ENCODE data around the gene BOD1L1. TPM values are rescaled to one million over a fixed set of nuclear protein-coding genes. Genes with fewer than 3 reads are reported as not detected.

BOD1L1 gene
- total RNA-seq, 1 donor = 27.5 TPM

DNA sequence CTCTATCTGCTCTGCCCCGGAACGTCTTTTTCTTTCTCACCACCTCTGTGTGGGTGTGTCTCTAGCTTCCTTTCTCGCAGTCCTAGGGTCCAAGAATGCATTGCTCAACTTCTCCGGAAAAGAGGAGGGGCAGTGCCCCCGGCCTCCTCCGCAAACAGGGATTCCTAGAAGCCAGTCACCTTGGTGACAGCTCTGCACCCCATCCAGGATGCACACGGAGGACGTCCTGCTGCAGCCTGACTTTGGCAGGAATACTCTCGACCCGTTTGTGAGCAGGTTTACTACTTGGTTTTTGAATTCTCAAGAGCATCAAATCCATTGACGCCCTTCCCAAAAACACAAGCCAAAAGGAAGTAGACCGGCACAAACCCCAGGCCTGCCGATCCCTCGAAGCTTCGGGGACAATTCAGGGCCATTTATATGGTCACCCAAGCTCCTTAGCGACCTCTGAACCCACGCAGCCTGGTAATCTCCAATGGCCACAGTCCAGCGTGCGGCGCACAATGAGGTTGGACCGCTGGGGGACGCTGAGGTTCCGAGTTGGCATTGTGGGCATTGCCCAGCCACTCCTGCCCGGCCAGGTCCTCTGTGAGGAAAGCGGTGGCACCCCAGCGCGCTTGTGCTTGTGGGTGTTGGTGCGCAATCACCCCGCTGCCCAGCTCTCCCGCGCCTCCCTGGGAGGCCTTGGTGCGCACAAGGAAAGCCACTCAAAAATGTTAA lies 93.0 kb downstream of the BOD1L1 start:
- H3K36me3 ChIP-seq (ENCODE audit: insufficient read depth, low read length) = no peaks in the 10 kb centered on the region
- H3K4me1 ChIP-seq (ENCODE audit: insufficient read depth, low read length) = no peaks in the 10 kb centered on the region
- H3K4me3 ChIP-seq (ENCODE audit: insufficient read depth, low read length) = no peak overlapping the region
- no peaks in the 10 kb centered on the region for H4K20me1 ChIP-seq (ENCODE audit: insufficient read depth, low read length)
- no peak overlapping the region for H3K27ac ChIP-seq (ENCODE audit: low read depth, low read length)
- H2AFZ ChIP-seq (ENCODE audit: low read length) = no peak overlapping the region
- DNase-seq (ENCODE audit: insufficient read length, low spot score, missing footprints) = peak; percentile 42
- H3K9me3 ChIP-seq (ENCODE audit: low read depth, low read length) = no peaks in the 10 kb centered on the region
- TF ChIP-seq, protein P1, sequence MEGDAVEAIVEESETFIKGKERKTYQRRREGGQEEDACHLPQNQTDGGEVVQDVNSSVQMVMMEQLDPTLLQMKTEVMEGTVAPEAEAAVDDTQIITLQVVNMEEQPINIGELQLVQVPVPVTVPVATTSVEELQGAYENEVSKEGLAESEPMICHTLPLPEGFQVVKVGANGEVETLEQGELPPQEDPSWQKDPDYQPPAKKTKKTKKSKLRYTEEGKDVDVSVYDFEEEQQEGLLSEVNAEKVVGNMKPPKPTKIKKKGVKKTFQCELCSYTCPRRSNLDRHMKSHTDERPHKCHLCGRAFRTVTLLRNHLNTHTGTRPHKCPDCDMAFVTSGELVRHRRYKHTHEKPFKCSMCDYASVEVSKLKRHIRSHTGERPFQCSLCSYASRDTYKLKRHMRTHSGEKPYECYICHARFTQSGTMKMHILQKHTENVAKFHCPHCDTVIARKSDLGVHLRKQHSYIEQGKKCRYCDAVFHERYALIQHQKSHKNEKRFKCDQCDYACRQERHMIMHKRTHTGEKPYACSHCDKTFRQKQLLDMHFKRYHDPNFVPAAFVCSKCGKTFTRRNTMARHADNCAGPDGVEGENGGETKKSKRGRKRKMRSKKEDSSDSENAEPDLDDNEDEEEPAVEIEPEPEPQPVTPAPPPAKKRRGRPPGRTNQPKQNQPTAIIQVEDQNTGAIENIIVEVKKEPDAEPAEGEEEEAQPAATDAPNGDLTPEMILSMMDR (IDR thresholded peaks at IDR 0.05; ENCODE audit: extremely low read depth, low read depth, low read length) = no peak
- no peak overlapping the region for H3K4me2 ChIP-seq (ENCODE audit: insufficient read depth, low read length)
- H3K27me3 ChIP-seq (ENCODE audit: insufficient read depth, low read length) = peaks cover 39% of the 10 kb centered on the region
- no peaks in the 10 kb centered on the region for H3K79me2 ChIP-seq (ENCODE audit: insufficient read depth, low read length)

DNA sequence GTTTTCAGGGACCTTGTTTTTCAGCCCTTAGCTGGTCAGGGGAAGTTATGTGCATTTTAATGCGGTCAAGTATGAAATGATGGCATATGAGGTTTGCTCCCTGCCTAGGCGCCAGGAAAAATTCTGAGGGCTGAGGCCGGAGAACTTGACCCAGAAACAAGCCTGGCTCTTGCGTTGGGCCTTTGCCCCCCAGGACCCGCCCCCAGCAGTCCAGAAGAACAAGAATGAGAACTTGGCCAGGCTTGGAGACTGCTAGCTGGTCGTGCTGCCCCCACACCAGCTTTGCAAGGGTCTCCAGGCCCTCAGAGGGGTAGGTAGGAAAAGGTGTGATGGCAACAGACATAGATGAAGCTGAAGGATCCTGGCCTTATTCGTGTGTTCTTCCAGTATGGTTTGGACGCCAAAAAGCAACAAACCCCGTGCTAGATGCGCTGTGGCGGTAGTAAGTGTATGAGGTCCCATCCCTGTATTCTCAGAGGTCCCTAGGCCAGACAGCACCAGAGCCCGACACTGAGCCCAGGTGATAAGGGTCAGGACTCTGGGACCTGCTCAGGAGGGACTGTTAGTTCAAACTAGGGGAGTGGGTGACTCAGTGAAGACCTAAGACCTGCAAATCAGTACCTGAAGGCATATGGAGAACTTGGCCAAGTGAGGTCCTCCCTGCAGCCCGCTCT lies 93.7 kb downstream of the BOD1L1 start:
- H3K4me3 ChIP-seq (ENCODE audit: insufficient read depth, low read length) = no peak overlapping the region
- peak; percentile 89 for DNase-seq (ENCODE audit: insufficient read length, low spot score, missing footprints)
- TF ChIP-seq, protein P1 (IDR thresholded peaks at IDR 0.05; ENCODE audit: extremely low read depth, low read depth, low read length) = no peak
- H3K9me3 ChIP-seq (ENCODE audit: low read depth, low read length) = no peaks in the 10 kb centered on the region
- no peaks in the 10 kb centered on the region for H3K36me3 ChIP-seq (ENCODE audit: insufficient read depth, low read length)
- peaks cover 44% of the 10 kb centered on the region for H3K27me3 ChIP-seq (ENCODE audit: insufficient read depth, low read length)
- no peaks in the 10 kb centered on the region for H3K79me2 ChIP-seq (ENCODE audit: insufficient read depth, low read length)
- H2AFZ ChIP-seq (ENCODE audit: low read length) = no peak overlapping the region
- H4K20me1 ChIP-seq (ENCODE audit: insufficient read depth, low read length) = no peaks in the 10 kb centered on the region
- H3K4me1 ChIP-seq (ENCODE audit: insufficient read depth, low read length) = no peaks in the 10 kb centered on the region
- H3K4me2 ChIP-seq (ENCODE audit: insufficient read depth, low read length) = no peak overlapping the region
- no peak overlapping the region for H3K27ac ChIP-seq (ENCODE audit: low read depth, low read length)

DNA sequence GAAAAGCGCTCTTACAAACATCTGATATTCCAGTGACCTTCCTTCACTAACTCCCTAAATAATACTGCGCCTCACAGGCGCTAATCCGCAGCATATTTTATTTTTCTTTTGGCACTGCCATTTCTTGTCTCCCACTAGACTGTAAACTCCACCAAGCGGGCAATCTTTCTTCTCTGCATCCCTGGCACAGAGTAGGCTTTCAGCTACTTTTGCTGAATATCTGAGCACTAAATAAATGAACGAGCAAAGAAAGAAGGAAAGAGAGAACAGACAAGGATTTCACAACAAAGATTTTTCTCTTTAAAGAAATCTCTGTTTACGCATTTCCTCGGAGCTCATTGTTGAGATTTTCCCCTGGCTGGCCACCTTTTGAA lies 95.9 kb downstream of the BOD1L1 start:
- no peak for DNase-seq (ENCODE audit: insufficient read length, low spot score, missing footprints)
- Histone ChIP-seq H3K4me3 (ENCODE audit: insufficient read depth, low read length) (no peak overlapping the region), H3K9me3 (ENCODE audit: low read depth, low read length) (no peaks in the 10 kb centered on the region), H3K27me3 (ENCODE audit: insufficient read depth, low read length) (peaks cover 49% of the 10 kb centered on the region), H3K27ac (ENCODE audit: low read depth, low read length) (no peak overlapping the region), H3K4me1 (ENCODE audit: insufficient read depth, low read length) (no peaks in the 10 kb centered on the region), H3K36me3 (ENCODE audit: insufficient read depth, low read length) (no peaks in the 10 kb centered on the region), H2AFZ (ENCODE audit: low read length) (no peak overlapping the region), H3K79me2 (ENCODE audit: insufficient read depth, low read length) (no peaks in the 10 kb centered on the region), H4K20me1 (ENCODE audit: insufficient read depth, low read length) (no peaks in the 10 kb centered on the region), H3K4me2 (ENCODE audit: insufficient read depth, low read length) (no peak overlapping the region)
- TF ChIP-seq, protein P1 (IDR thresholded peaks at IDR 0.05; ENCODE audit: extremely low read depth, low read depth, low read length) = no peak

DNA sequence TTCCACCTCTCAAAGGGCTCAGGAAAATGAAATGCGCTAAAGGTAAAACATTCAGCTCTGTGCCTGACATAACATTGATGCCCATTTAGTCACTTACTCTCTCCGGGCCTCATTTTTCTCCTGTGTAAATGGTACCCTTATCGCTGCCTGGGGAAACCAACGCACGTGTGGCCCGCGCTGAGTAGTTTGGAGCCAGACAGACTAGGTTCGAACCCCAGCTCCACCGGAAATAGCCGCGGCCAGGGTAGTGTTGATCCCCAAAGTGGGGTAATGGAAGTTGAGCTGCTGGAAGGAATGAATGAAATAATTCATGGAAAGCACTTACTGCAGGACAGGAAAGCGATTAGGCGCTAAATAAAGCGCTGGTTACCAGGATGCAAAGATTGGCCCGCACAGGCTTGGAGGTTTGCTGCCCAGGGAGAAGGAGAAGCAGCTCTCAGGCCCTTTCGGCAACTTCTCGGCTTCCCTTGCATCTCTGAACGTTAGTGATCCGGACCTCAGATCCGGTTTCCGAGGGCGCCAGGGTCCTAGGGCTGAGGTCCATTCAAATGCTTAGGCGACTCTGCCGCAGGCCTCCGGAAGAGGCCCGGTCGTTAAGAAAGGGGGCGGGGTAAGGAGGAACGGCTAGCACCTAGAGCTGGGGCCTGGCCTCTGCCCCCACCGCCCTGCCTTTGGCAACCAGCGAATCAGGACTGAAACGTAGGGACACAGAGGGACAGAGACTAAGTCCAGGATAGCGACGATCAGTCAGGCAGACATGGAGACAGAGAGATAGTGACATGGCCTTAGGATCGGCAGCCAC lies 96.5 kb downstream of the BOD1L1 start:
- no peak overlapping the region for H2AFZ ChIP-seq (ENCODE audit: low read length)
- no peak overlapping the region for H3K4me3 ChIP-seq (ENCODE audit: insufficient read depth, low read length)
- H3K9me3 ChIP-seq (ENCODE audit: low read depth, low read length) = no peaks in the 10 kb centered on the region
- no peaks in the 10 kb centered on the region for H3K79me2 ChIP-seq (ENCODE audit: insufficient read depth, low read length)
- TF ChIP-seq, protein P1 (IDR thresholded peaks at IDR 0.05; ENCODE audit: extremely low read depth, low read depth, low read length) = no peak
- H3K4me2 ChIP-seq (ENCODE audit: insufficient read depth, low read length) = no peak overlapping the region
- no peak overlapping the region for H3K27ac ChIP-seq (ENCODE audit: low read depth, low read length)
- H3K36me3 ChIP-seq (ENCODE audit: insufficient read depth, low read length) = no peaks in the 10 kb centered on the region
- no peak for DNase-seq (ENCODE audit: insufficient read length, low spot score, missing footprints)
- H4K20me1 ChIP-seq (ENCODE audit: insufficient read depth, low read length) = no peaks in the 10 kb centered on the region
- peaks cover 45% of the 10 kb centered on the region for H3K27me3 ChIP-seq (ENCODE audit: insufficient read depth, low read length)
- H3K4me1 ChIP-seq (ENCODE audit: insufficient read depth, low read length) = no peaks in the 10 kb centered on the region
